Activated T-cell treated with anti-CD3 and anti-CD28 coated beads, Interleukin-2, amount 50 U/mL, for 4 hours (primary cell): Measurements from ENCODE around the gene CYTH3. TPM values are rescaled to one million over a fixed set of nuclear protein-coding genes. Genes with fewer than 3 reads are reported as not detected.
A peak's percentile ranks its signal among the peaks of the same experiment; 100 is the strongest.

Experiments
- ATAC-seq, 2 donors: fragments of 200-7000 bp; cut with Tn5 transposase; one replicate each; pipeline ENCODE4 v1.10.0; 2021
- DNase-seq: peaks from one replicate; pipeline ENCODE4 v3.0.0-alpha.2; 2020
- H3K27me3 Mint-ChIP-seq: one replicate; pipeline ENCODE4 v1.8.0; 2021; ENCODE audit warnings: low read depth, mixed read lengths
- H3K36me3 Mint-ChIP-seq: one replicate; pipeline ENCODE4 v1.8.0; 2022; ENCODE audit warnings: mixed read lengths; ENCODE audit not compliant: insufficient read depth
- H3K4me1 Mint-ChIP-seq: one replicate; pipeline ENCODE4 v1.8.0; 2021; ENCODE audit warnings: low read depth, mixed read lengths
- H3K4me3 Mint-ChIP-seq: one replicate; pipeline ENCODE4 v1.8.0; 2021; ENCODE audit warnings: mild to moderate bottlenecking, moderate library complexity, mixed read lengths
- H3K9me3 Mint-ChIP-seq: one replicate; pipeline ENCODE4 v1.8.0; 2021; ENCODE audit warnings: mixed read lengths
- total RNA-seq, 3 donors: library from RNA; stranded (reverse); gene quantifications; one replicate each; pipeline ENCODE4 v1.2.1, GENCODE V29; 2021

CYTH3 gene
- total RNA-seq, 3 donors from 2014 or later, result 3.6 to 9.9 (median 4.6) TPM

- DNase-seq, result no peak
- Mint-ChIP-seq H3K4me1 (peaks cover 25% of the 10 kb centered on the region), H3K27me3 (peaks cover 11% of the 10 kb centered on the region), H3K9me3 (no peaks in the 10 kb centered on the region), H3K4me3 (peak overlapping the region; percentile 47), H3K36me3 (no peaks in the 10 kb centered on the region)
- no peak for ATAC-seq
Measured at GRCh38 chr7:6273380-6273837, 985 bp upstream of the CYTH3 start.

DNA sequence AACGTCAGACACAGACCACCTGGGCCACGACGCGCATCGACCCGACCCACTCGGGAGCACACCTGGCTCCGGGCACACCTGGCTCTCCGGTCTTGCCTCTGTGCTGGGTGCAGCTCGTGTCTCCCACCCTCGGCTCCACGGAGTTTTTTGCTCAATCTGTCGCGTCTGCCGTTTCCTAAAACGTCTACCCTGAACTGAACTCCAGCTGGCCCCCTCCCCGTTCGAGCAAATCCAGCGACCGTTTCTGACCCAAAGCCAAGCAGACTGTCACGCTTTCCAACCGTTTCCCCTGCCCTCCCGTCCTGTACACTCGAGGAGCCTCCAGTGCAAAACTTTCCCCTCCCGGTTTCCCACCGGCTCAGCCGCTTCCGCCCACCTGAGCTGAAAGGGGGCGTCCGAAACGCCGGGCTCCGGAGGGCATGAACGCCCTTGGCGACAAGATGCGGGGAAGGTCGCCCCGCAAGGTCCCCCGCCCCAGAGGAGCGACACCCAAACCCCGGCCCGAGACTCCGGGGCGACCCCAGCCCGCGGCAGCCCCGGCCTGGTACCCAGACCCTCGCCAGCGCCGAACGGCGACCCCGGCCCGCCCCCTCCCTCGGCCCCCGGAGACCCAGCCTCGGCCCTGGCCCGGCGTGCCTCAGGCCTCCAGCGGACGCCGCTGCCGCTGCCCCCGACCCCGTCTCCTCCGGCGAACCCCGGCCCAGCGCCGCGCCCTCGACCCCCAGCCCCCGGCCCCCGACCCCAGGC is 557 bp downstream of the CYTH3 start:
- ATAC-seq (peak; percentile 21 to 23), DNase-seq (peak; percentile 8)
- Mint-ChIP-seq H3K36me3 (no peaks in the 10 kb centered on the region), H3K27me3 (peaks cover 11% of the 10 kb centered on the region), H3K9me3 (no peaks in the 10 kb centered on the region), H3K4me1 (peaks cover 25% of the 10 kb centered on the region), H3K4me3 (peak overlapping the region; percentile 89)

GRCh38 chr7:6271060-6271658 is 1.3 kb downstream of the CYTH3 start:
- Mint-ChIP-seq H3K9me3 (no peaks in the 10 kb centered on the region), H3K27me3 (peaks cover 11% of the 10 kb centered on the region), H3K4me3 (peak overlapping the region; percentile 89), H3K4me1 (peaks cover 28% of the 10 kb centered on the region), H3K36me3 (no peaks in the 10 kb centered on the region)
- ATAC-seq (peak; percentile 39), DNase-seq (peak; percentile 25)

DNA sequence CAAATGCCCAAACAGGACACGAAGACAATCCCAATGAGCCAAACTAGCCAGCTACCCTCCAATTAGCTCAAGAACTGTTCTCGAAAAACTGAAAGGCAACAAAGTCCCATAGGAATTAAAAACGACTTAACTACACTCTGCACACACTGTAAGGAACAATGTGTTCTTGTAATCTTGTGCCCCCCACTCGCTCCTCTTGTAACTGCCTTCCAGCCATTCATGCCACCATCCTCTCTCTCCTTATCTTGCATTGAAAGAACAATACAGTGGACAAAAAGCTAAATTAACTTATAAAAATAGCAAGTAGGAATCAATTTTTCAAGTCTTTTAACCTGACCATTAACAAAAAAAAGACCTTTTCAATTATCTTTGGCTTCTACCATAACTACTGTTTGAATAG is 2.9 kb downstream of the CYTH3 start:
- Mint-ChIP-seq H3K36me3 (no peaks in the 10 kb centered on the region), H3K4me1 (peaks cover 29% of the 10 kb centered on the region), H3K9me3 (no peaks in the 10 kb centered on the region), H3K4me3 (no peak overlapping the region), H3K27me3 (peaks cover 11% of the 10 kb centered on the region)
- DNase-seq (no peak), ATAC-seq (no peak)

GRCh38 chr7:6268907-6269306 is 3.5 kb downstream of the CYTH3 start:
- DNase-seq (no peak), ATAC-seq (no peak)
- H3K9me3 Mint-ChIP-seq, result no peaks in the 10 kb centered on the region
- H3K4me3 Mint-ChIP-seq, result no peak overlapping the region
- H3K4me1 Mint-ChIP-seq, result peaks cover 23% of the 10 kb centered on the region
- no peaks in the 10 kb centered on the region for H3K36me3 Mint-ChIP-seq
- peaks cover 11% of the 10 kb centered on the region for H3K27me3 Mint-ChIP-seq

DNA sequence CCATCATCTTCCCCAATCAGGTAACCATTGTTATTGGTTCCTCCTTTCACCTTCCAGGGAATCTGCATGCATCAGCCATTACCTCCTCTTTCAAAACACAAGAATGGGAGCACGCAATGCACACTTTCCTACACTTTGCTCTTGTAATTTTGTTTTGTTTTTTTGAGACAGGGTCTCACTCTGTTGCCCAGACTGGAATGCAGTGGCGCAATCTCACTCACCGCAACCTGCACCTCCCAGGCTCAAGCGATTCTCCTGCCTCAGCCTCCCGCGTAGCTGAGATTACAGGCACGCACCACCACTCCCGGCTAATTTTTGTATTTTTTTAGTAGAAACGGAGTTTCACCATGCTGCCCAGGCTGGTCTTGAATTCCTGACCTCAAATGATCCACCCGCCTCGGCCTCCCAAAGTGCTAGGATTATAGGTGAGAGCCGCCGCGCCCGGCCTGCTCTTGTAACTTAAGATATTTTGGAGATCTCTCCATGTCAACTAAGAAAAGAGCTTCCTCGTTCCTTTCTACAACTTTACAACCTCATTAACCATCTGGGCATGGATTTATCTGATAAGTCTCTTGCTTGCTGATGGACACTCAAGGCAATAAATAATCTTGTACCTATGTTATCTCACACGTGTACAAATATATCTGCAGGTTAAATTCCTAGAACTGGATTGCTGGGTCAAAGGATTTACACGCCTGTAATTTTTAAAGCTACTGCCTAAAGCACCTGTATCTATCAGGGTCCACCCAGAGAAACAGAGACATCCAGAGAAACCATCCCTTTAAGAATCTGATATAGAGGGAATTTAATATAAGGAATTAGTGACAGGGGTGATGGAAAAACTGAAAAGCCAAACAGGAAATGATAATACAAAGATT is 4.2 kb downstream of the CYTH3 start:
- peaks cover 23% of the 10 kb centered on the region for H3K4me1 Mint-ChIP-seq
- H3K36me3 Mint-ChIP-seq, result no peaks in the 10 kb centered on the region
- DNase-seq, result no peak
- peaks cover 10% of the 10 kb centered on the region for H3K27me3 Mint-ChIP-seq
- H3K4me3 Mint-ChIP-seq, result no peak overlapping the region
- ATAC-seq, result no peak
- no peaks in the 10 kb centered on the region for H3K9me3 Mint-ChIP-seq

DNA sequence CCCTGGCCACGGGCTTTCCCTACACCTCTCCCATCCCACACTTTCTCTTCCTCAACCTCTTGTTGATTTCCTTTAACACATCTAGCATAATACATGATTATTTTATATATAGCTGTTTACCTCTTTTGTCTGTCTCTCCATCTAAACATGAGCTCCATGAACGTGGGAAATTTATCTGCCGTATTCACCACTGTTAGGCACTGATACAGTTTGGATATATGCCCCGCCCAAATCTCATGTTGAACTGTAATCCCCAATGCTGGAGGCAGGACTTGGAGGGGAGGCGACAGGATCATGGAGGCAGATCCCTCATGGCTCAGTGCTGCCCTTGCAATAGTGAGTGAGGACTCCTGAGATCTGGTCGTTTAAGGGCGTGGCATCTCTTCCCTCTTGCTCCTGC is 5.7 kb downstream of the CYTH3 start:
- Mint-ChIP-seq H3K4me3 (no peak overlapping the region), H3K36me3 (no peaks in the 10 kb centered on the region), H3K4me1 (peaks cover 25% of the 10 kb centered on the region), H3K9me3 (no peaks in the 10 kb centered on the region), H3K27me3 (peaks cover 8% of the 10 kb centered on the region)
- ATAC-seq (no peak), DNase-seq (no peak)

DNA sequence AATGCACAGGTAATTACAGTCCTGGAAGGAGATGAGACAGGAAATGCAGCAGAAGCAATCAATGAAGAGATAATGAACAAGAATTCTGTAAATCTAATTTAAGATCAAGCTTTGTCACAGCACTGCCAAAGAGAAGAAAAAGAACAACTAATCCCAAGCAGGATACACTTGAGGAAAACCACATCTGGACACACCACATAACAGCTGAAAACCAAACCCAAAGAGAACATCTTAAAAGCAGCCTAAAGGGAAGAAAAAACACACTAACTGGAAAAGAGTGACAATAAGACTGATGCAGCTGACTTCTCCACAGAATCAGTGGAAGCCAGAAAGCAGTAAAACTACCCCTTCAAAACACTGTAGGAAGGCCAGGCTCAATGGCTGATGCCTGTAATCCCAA is 10.2 kb downstream of the CYTH3 start:
- Mint-ChIP-seq H3K4me1 (peaks cover 45% of the 10 kb centered on the region), H3K9me3 (no peaks in the 10 kb centered on the region), H3K4me3 (no peak overlapping the region), H3K36me3 (no peaks in the 10 kb centered on the region), H3K27me3 (no peaks in the 10 kb centered on the region)
- ATAC-seq (no peak), DNase-seq (no peak)

GRCh38 chr7:6261699-6262098 is 10.7 kb downstream of the CYTH3 start:
- Mint-ChIP-seq H3K4me1 (peaks cover 50% of the 10 kb centered on the region), H3K9me3 (no peaks in the 10 kb centered on the region), H3K36me3 (no peaks in the 10 kb centered on the region), H3K4me3 (no peak overlapping the region), H3K27me3 (no peaks in the 10 kb centered on the region)
- DNase-seq (no peak), ATAC-seq (no peak)

DNA sequence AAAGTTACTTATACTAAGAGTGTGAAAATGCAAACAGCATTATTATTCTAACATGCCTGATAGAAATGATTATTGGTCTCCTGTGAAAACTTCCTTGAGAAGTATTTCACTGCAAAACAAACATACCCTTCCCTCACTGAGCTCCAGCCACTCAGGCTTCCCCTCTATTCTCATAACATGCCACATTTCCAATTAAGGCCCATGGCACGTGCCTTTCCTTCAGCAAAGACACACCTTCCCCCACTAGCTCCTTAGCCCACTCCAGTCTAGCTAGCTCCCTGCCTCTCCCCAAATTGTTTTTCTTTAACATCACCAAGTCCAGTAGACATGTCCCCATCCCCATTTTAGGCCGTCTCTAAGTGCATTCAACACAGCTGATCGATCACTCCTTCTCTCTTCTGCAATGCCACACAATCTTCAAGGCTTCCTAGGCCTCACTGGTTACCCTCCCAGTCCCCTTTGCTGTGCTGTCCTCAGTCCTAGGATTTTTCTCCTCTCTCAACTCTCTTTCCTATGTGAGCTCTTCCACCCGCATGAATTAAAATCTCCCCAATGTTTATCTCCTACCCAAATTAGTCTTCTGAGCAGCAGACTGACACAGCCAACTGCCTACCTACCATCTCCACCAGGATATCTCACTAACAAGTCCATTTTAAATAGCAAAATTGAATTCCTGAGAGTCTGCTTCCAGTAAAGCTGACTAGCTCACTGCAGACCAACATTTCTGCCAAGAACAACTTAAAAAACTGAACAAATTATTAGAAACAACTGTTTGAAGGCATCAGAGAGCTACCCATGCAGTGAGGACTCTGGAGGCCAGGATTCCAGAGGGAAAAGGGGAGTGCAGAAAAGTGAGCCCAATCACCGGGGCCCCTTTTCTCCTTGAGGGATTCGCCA is 11.9 kb downstream of the CYTH3 start:
- H3K4me1 Mint-ChIP-seq, result peaks cover 56% of the 10 kb centered on the region
- no peak for DNase-seq

DNA sequence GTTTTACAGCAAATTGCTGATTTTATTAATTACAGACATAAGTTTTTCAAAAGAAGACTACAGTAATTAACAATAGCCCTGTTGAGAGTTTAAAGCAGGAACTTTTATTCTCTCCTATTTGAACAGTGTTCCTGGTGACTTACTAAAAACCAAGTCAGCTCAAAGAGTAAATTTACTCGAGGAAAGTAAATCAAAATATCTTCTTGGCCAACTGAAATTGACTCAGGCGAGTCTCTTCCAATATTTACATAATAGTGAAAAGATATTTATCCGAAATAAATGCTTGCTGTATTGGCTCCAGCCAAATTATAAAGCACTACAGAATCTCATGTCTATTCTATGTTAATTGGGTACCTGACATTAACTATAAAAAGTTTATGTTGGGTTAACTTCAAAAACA is 13.2 kb downstream of the CYTH3 start:
- no peaks in the 10 kb centered on the region for H3K27me3 Mint-ChIP-seq
- H3K4me3 Mint-ChIP-seq, result no peak overlapping the region
- H3K9me3 Mint-ChIP-seq, result no peaks in the 10 kb centered on the region
- peaks cover 54% of the 10 kb centered on the region for H3K4me1 Mint-ChIP-seq
- no peak for DNase-seq
- no peak for ATAC-seq
- no peaks in the 10 kb centered on the region for H3K36me3 Mint-ChIP-seq

More for the DNA sequence above, 11.9 kb downstream of the CYTH3 start:
- no peak overlapping the region for H3K4me3 Mint-ChIP-seq
- no peak for ATAC-seq
- H3K27me3 Mint-ChIP-seq, result no peaks in the 10 kb centered on the region
- no peaks in the 10 kb centered on the region for H3K9me3 Mint-ChIP-seq
- no peaks in the 10 kb centered on the region for H3K36me3 Mint-ChIP-seq

GRCh38 chr7:6258440-6259182 is 13.8 kb downstream of the CYTH3 start:
- Mint-ChIP-seq H3K9me3 (no peaks in the 10 kb centered on the region), H3K4me1 (peaks cover 54% of the 10 kb centered on the region), H3K27me3 (no peaks in the 10 kb centered on the region), H3K4me3 (no peak overlapping the region), H3K36me3 (no peaks in the 10 kb centered on the region)
- ATAC-seq, result no peak
- DNase-seq, result no peak

- Mint-ChIP-seq H3K4me3 (no peak overlapping the region), H3K36me3 (no peaks in the 10 kb centered on the region), H3K4me1 (peaks cover 52% of the 10 kb centered on the region), H3K9me3 (no peaks in the 10 kb centered on the region), H3K27me3 (no peaks in the 10 kb centered on the region)
- ATAC-seq (no peak), DNase-seq (no peak)
Measured at GRCh38 chr7:6257675-6258074, 14.7 kb downstream of the CYTH3 start.
